ENCODE measurements around the gene ACP2.
A peak's percentile ranks its signal among the peaks of the same experiment; 100 is the strongest.

ACP2 gene

GRCh38 chr11:47276923-47277322 lies 28.3 kb upstream of the ACP2 start:
- no peak overlapping the region for H3K27ac ChIP-seq (ENCODE audit: low read length)
- no peaks in the 10 kb centered on the region for H3K9me3 ChIP-seq (ENCODE audit: insufficient read depth, low read length)
- H3K4me2 ChIP-seq (ENCODE audit: low read length): no peak overlapping the region
- H3K4me3 ChIP-seq (ENCODE audit: low read length): no peak overlapping the region
- no peak for TF ChIP-seq CTCF (IDR thresholded peaks at IDR 0.05; ENCODE audit: low read depth, low read length)
- no peak for TF ChIP-seq EZH2phosphoT487 (IDR thresholded peaks at IDR 0.05; ENCODE audit: low read depth)
- H4K20me1 ChIP-seq (ENCODE audit: insufficient read depth, low read length): peaks cover 12% of the 10 kb centered on the region
- no peak overlapping the region for H3K9ac ChIP-seq (ENCODE audit: low read length)
- peaks cover 46% of the 10 kb centered on the region for H3K36me3 ChIP-seq (replicated peaks; ENCODE audit: low read depth, low read length)
- peaks cover 5% of the 10 kb centered on the region for H3K4me1 ChIP-seq (ENCODE audit: low read length)
- peaks cover 23% of the 10 kb centered on the region for H3K79me2 ChIP-seq (ENCODE audit: low read length)
- H2AFZ ChIP-seq (ENCODE audit: low read depth, low read length): no peak overlapping the region
- no peaks in the 10 kb centered on the region for H3K27me3 ChIP-seq (ENCODE audit: low read depth, low read length)

GRCh38 chr11:47274495-47275235 lies 26.1 kb upstream of the ACP2 start:
- Histone ChIP-seq H3K4me3 (ENCODE audit: low read length) (no peak overlapping the region), H3K27me3 (ENCODE audit: low read depth, low read length) (no peaks in the 10 kb centered on the region), H3K9ac (ENCODE audit: low read length) (no peak overlapping the region), H2AFZ (ENCODE audit: low read depth, low read length) (no peak overlapping the region), H3K27ac (ENCODE audit: low read length) (no peak overlapping the region), H3K9me3 (ENCODE audit: insufficient read depth, low read length) (no peaks in the 10 kb centered on the region), H3K4me1 (ENCODE audit: low read length) (peaks cover 15% of the 10 kb centered on the region), H4K20me1 (ENCODE audit: insufficient read depth, low read length) (peaks cover 24% of the 10 kb centered on the region), H3K4me2 (ENCODE audit: low read length) (no peak overlapping the region), H3K36me3 (replicated peaks; ENCODE audit: low read depth, low read length) (peaks cover 37% of the 10 kb centered on the region), H3K79me2 (ENCODE audit: low read length) (peaks cover 38% of the 10 kb centered on the region)
- TF ChIP-seq EZH2phosphoT487 (IDR thresholded peaks at IDR 0.05; ENCODE audit: low read depth) (no peak), CTCF (IDR thresholded peaks at IDR 0.05; ENCODE audit: low read depth, low read length) (no peak)

GRCh38 chr11:47272706-47273105 lies 24.1 kb upstream of the ACP2 start:
- H3K27ac ChIP-seq (ENCODE audit: low read length): no peak overlapping the region
- no peak overlapping the region for H3K4me2 ChIP-seq (ENCODE audit: low read length)
- peaks cover 38% of the 10 kb centered on the region for H3K79me2 ChIP-seq (ENCODE audit: low read length)
- H3K9ac ChIP-seq (ENCODE audit: low read length): no peak overlapping the region
- H3K4me3 ChIP-seq (ENCODE audit: low read length): no peak overlapping the region
- peaks cover 24% of the 10 kb centered on the region for H3K4me1 ChIP-seq (ENCODE audit: low read length)
- H2AFZ ChIP-seq (ENCODE audit: low read depth, low read length): no peak overlapping the region
- no peaks in the 10 kb centered on the region for H3K27me3 ChIP-seq (ENCODE audit: low read depth, low read length)
- H3K9me3 ChIP-seq (ENCODE audit: insufficient read depth, low read length): no peaks in the 10 kb centered on the region
- H4K20me1 ChIP-seq (ENCODE audit: insufficient read depth, low read length): peaks cover 24% of the 10 kb centered on the region
- H3K36me3 ChIP-seq (replicated peaks; ENCODE audit: low read depth, low read length): peaks cover 28% of the 10 kb centered on the region
- TF ChIP-seq CTCF (IDR thresholded peaks at IDR 0.05; ENCODE audit: low read depth, low read length) (no peak), EZH2phosphoT487 (IDR thresholded peaks at IDR 0.05; ENCODE audit: low read depth) (no peak)

DNA sequence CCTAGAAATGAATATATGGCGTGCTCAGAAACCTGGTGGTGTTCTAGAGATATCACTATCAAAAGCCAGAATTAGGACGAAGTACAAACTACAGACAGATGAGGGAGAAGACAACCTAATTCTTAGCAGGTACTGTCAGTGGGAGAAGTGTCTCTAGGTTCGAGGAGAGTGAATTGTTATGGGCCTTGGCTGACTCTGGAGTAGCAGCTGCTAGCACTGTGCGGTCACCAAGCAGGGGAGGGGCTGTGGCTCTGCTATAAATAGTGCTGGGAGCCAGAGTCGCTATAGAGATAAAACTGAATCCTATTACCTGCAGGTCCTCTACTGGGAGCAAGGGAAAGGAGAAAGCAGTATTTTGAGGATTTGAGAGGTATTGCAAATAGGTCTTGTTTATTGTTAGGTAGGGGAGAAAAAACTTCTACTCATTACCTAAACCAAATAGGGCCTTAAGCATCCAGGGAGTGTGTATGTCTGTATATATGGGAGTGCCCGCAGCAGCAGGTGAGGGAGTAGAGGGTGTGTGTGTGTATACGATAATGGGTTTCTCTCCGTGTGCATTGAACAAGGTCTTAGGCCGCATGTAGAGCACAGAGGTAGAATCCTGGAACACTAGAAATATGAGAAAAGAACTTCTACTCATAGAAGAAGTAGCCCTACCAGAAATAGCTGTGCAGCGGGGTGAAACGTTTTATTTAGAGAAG lies 23.5 kb upstream of the ACP2 start:
- peaks cover 24% of the 10 kb centered on the region for H4K20me1 ChIP-seq (ENCODE audit: insufficient read depth, low read length)
- no peak for TF ChIP-seq CTCF (IDR thresholded peaks at IDR 0.05; ENCODE audit: low read depth, low read length)
- no peak for TF ChIP-seq EZH2phosphoT487 (IDR thresholded peaks at IDR 0.05; ENCODE audit: low read depth)

More for the DNA sequence above, 23.5 kb upstream of the ACP2 start:
- Histone ChIP-seq H3K4me2 (ENCODE audit: low read length) (0 out of 2 replicates have a peak overlapping the region, but pooled peaks have one; percentile 99), H3K36me3 (replicated peaks; ENCODE audit: low read depth, low read length) (peaks cover 28% of the 10 kb centered on the region), H3K9ac (ENCODE audit: low read length) (no peak overlapping the region), H3K27ac (ENCODE audit: low read length) (no peak overlapping the region), H2AFZ (ENCODE audit: low read depth, low read length) (no peak overlapping the region), H3K9me3 (ENCODE audit: insufficient read depth, low read length) (no peaks in the 10 kb centered on the region), H3K4me3 (ENCODE audit: low read length) (no peak overlapping the region), H3K4me1 (ENCODE audit: low read length) (peaks cover 24% of the 10 kb centered on the region), H3K27me3 (ENCODE audit: low read depth, low read length) (no peaks in the 10 kb centered on the region), H3K79me2 (ENCODE audit: low read length) (peaks cover 38% of the 10 kb centered on the region)

All from OCI-LY3 (cell line).